IPS-20b (cell line): ENCODE results near the gene TAP1.

Experiments
- H3K27ac ChIP-seq: one replicate; pipeline ENCODE4 v1.5.1; 2013; ENCODE audit warnings: low read length
- H3K27me3 ChIP-seq: 2 replicates; pipeline ENCODE4 v1.6.1; 2013; ENCODE audit warnings: mild to moderate bottlenecking, low read length, inconsistent platforms; ENCODE audit not compliant: insufficient read depth
- H3K36me3 ChIP-seq: 2 replicates; pipeline ENCODE4 v1.6.1; 2013; ENCODE audit warnings: low read depth, mild to moderate bottlenecking, inconsistent platforms, low read length, moderate library complexity; ENCODE audit not compliant: insufficient read depth
- H3K4me1 ChIP-seq: 2 replicates; pipeline ENCODE4 v1.6.1; 2013; ENCODE audit warnings: mild to moderate bottlenecking, control low read depth, inconsistent platforms, low read length, moderate library complexity; ENCODE audit not compliant: insufficient read depth
- H3K4me3 ChIP-seq: 2 replicates; pipeline ENCODE4 v1.5.1; 2013; ENCODE audit warnings: mild to moderate bottlenecking, low read length, inconsistent platforms
- H3K9ac ChIP-seq: 2 replicates; pipeline ENCODE4 v1.6.1; 2013; ENCODE audit warnings: low read depth, mild to moderate bottlenecking, inconsistent platforms, low read length, moderate library complexity
- H3K9me3 ChIP-seq: 2 replicates; pipeline ENCODE4 v1.6.1; 2013; ENCODE audit warnings: mild to moderate bottlenecking, low read depth, low read length, inconsistent platforms; ENCODE audit not compliant: insufficient read depth

Gene TAP1

DNA sequence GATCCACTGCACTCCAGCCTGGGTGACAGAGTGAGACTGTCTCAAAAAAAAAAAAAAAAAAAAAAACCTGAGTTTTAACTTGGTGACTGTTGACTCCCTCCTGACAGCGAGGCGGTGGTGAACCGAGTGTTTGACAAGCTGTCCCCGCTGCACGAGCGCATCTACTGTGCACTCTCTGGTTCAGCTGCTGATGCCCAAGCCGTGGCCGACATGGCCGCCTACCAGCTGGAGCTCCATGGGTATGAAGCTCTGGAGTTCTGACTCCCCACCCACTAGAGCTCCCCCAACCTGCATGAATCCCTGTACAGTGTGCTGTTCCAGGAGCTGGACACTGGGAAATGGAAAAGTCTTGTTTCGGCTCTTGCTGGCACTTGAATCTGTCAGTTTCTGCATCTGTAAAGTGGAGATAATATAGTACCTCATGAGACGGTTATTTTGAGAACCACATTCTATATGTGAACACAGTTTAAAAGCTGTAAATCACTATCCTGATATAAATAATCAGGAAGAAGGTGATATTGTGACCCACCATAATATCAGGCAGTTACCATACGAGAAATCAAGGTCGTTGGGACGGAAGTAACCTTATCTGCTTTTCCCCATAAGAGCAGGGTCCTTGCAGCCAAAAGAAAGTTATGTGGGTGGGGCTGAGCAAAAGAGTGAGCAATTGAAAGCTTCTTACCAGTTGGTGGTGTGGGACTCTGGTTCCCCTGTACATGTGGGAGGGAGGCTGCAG lies 3.8 kb upstream of the TAP1 start:
- H3K27me3 ChIP-seq = peaks cover 54% of the 10 kb centered on the region
- H3K27ac ChIP-seq = no peak overlapping the region
- H3K4me1 ChIP-seq = peaks cover 5% of the 10 kb centered on the region; the same call in 1 of the 2 replicates
- H3K9ac ChIP-seq = no peak overlapping the region
- no peaks in the 10 kb centered on the region for H3K36me3 ChIP-seq
- no peak overlapping the region for H3K4me3 ChIP-seq
- H3K9me3 ChIP-seq = no peaks in the 10 kb centered on the region

GRCh38 chr6:32855467-32856174 lies 2.1 kb upstream of the TAP1 start:
- H3K4me1 ChIP-seq = peaks cover 1% of the 10 kb centered on the region; the same call in 1 of the 2 replicates
- H3K36me3 ChIP-seq = 0 out of 2 replicates have a peak, but pooled peaks cover 2% of the 10 kb centered on the region
- H3K27ac ChIP-seq = no peak overlapping the region
- H3K9me3 ChIP-seq = no peaks in the 10 kb centered on the region
- no peak overlapping the region for H3K4me3 ChIP-seq
- H3K27me3 ChIP-seq = peaks cover 71% of the 10 kb centered on the region
- H3K9ac ChIP-seq = no peak overlapping the region

- H3K36me3 ChIP-seq = 0 out of 2 replicates have a peak, but pooled peaks cover 2% of the 10 kb centered on the region
- H3K9ac ChIP-seq = peak overlapping the region; percentile 22; the same call in 1 of the 2 replicates
- no peaks in the 10 kb centered on the region for H3K9me3 ChIP-seq
- H3K27me3 ChIP-seq = peaks cover 80% of the 10 kb centered on the region
- H3K4me3 ChIP-seq = peak overlapping the region; percentile 75
- no peaks in the 10 kb centered on the region for H3K4me1 ChIP-seq
- H3K27ac ChIP-seq = no peak overlapping the region
Measured at GRCh38 chr6:32854376-32855178, 1.1 kb upstream of the TAP1 start.

GRCh38 chr6:32852844-32853540 lies 512 bp downstream of the TAP1 start:
- peak overlapping the region; percentile 75 for H3K4me3 ChIP-seq

GRCh38 chr6:32852018-32852843 lies 1.3 kb downstream of the TAP1 start:
- Histone ChIP-seq H3K4me3 (peak overlapping the region; percentile 75), H3K36me3 (0 out of 2 replicates have a peak, but pooled peaks cover 2% of the 10 kb centered on the region), H3K9me3 (no peaks in the 10 kb centered on the region), H3K27me3 (peaks cover 82% of the 10 kb centered on the region), H3K27ac (no peak overlapping the region), H3K9ac (peak overlapping the region; percentile 64; the same call in 1 of the 2 replicates), H3K4me1 (no peaks in the 10 kb centered on the region)

More at GRCh38 chr6:32852844-32853540, 512 bp downstream of the TAP1 start:
- H3K9me3 ChIP-seq = no peaks in the 10 kb centered on the region
- H3K27ac ChIP-seq = no peak overlapping the region
- 0 out of 2 replicates have a peak, but pooled peaks cover 2% of the 10 kb centered on the region for H3K36me3 ChIP-seq
- H3K27me3 ChIP-seq = peaks cover 87% of the 10 kb centered on the region
- peak overlapping the region; percentile 64; the same call in 1 of the 2 replicates for H3K9ac ChIP-seq
- no peaks in the 10 kb centered on the region for H3K4me1 ChIP-seq

DNA sequence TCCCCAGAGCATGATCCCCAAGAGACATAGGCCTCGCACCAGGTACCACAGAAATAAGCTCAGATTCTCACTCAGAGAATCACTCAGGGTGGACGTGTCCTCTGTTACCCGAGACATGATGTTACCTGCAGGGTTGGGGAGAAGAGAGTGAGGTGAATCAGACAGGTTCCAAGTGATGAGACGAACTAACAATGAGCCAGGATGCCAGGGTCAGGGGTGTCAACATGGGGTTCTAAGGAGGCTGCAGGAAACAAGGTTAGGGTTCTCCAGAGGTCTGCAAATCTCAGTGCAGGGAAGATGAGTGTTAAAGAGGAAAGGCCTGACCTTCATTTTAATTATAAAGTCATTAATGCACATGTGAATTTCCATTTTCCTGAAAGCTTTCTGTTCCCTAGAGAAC lies 2.5 kb downstream of the TAP1 start:
- no peaks in the 10 kb centered on the region for H3K9me3 ChIP-seq
- H3K4me1 ChIP-seq = no peaks in the 10 kb centered on the region
- H3K4me3 ChIP-seq = no peak overlapping the region
- H3K27me3 ChIP-seq = peaks cover 72% of the 10 kb centered on the region
- H3K9ac ChIP-seq = no peak overlapping the region
- H3K27ac ChIP-seq = no peak overlapping the region
- 0 out of 2 replicates have a peak, but pooled peaks cover 2% of the 10 kb centered on the region for H3K36me3 ChIP-seq

- Histone ChIP-seq H3K36me3 (0 out of 2 replicates have a peak, but pooled peaks cover 2% of the 10 kb centered on the region), H3K4me3 (no peak overlapping the region), H3K27ac (no peak overlapping the region), H3K9ac (no peak overlapping the region), H3K9me3 (no peaks in the 10 kb centered on the region), H3K4me1 (no peaks in the 10 kb centered on the region), H3K27me3 (peaks cover 68% of the 10 kb centered on the region)
Measured at GRCh38 chr6:32849126-32849525, 4.4 kb downstream of the TAP1 start.

DNA sequence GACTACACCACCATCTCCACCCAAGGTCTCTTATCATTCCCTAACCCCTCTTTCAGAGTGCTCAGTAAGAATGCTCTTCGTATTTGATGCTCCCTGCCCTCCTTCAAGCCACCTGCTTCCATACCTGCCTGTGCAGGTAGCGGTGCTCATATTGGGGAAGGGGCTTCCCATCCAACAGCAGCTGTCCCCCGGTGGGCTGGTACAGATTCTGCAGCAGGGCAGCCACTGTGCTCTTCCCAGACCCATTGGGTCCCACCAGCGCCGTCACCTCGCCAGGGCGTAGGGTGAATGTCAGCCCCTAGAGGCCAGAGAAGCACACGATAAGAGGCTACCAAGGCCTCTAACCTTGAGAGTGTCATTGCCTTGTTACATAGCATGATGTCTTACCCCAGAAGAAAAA lies 5.7 kb downstream of the TAP1 start:
- peaks cover 68% of the 10 kb centered on the region for H3K27me3 ChIP-seq
- H3K27ac ChIP-seq = no peak overlapping the region
- H3K9ac ChIP-seq = no peak overlapping the region
- no peaks in the 10 kb centered on the region for H3K9me3 ChIP-seq
- peaks cover 3% of the 10 kb centered on the region; the same call in 1 of the 2 replicates for H3K4me1 ChIP-seq
- H3K36me3 ChIP-seq = 0 out of 2 replicates have a peak, but pooled peaks cover 2% of the 10 kb centered on the region
- H3K4me3 ChIP-seq = no peak overlapping the region

- Histone ChIP-seq H3K4me1 (peaks cover 3% of the 10 kb centered on the region; the same call in 1 of the 2 replicates), H3K4me3 (no peak overlapping the region), H3K36me3 (0 out of 2 replicates have a peak, but pooled peaks cover 2% of the 10 kb centered on the region), H3K27ac (no peak overlapping the region), H3K9me3 (no peaks in the 10 kb centered on the region), H3K9ac (no peak overlapping the region), H3K27me3 (peaks cover 68% of the 10 kb centered on the region)
Measured at GRCh38 chr6:32847004-32847403, 6.5 kb downstream of the TAP1 start.

DNA sequence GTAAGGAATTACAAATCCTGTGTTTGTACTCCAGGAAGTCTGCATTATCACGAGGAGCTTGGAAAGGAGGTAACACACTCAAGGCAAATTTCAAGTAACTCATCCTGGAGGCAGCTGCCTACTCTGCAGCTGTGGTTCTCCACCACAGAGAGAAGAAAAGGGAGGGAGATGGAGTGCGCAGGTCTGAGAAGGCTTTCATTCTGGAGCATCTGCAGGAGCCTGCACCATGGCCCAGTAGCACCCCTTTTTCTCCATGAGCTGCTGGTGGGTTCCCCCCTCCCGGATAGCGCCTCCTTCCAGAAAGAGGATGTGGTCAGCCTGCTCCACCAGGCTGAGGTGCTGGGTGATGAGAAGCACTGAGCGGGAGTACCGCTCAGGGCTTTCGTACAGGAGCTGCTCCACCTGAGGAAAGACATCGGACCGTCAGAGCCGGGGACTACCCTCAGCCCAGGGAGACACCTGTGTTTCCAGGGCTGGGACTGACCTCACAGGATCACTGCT lies 8.1 kb downstream of the TAP1 start:
- H3K9ac ChIP-seq = no peak overlapping the region
- peaks cover 61% of the 10 kb centered on the region for H3K27me3 ChIP-seq
- H3K27ac ChIP-seq = no peak overlapping the region
- H3K4me3 ChIP-seq = no peak overlapping the region
- H3K36me3 ChIP-seq = no peaks in the 10 kb centered on the region
- no peaks in the 10 kb centered on the region for H3K9me3 ChIP-seq
- peaks cover 3% of the 10 kb centered on the region; the same call in 1 of the 2 replicates for H3K4me1 ChIP-seq
